ENCODE data around the gene ARHGEF3. TPM values are rescaled to one million over a fixed set of nuclear protein-coding genes. Genes with fewer than 3 reads are reported as not detected.
A peak's percentile ranks its signal among the peaks of the same experiment; 100 is the strongest.

ARHGEF3 gene
- 39.6 and 41.7 TPM in 2 replicates for total RNA-seq
- polyA plus RNA-seq = 52.4 and 63.8 TPM in 2 replicates

DNA sequence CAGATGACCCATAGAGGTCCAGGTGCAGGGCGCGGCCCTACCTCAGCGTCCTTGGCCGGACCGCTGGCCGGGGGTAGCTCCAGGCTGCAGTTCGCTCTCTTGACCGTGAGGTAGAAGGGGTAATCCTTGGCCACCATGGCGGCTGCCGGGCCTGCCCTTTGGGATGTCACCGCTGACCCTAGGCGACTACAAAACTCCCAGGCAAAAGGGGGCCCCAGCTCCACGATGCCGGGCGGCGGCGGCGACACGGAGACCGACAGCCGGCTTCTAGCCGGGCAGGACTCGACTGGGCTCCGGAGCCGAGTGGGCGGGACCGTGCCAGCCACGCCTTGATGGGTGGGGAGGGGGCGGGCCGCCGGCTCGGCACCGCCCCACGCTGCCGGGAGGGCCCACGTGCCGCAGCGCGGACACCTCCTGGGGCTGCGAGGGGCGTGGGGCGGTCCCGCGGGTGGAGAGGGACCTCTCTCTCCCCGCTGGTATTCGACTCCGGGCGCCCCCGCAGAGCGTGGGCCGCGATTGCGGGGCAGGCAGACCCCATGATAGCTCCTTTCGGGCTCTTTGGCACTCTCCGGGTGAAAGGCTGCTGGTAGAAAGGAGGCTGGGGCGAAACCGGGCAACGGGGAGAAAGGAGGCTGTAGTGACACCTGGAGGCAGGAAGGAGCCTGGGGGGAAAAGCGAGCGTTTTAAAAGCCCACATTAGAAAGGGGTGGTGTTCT, at the start of gene ARHGEF3:
TSS of gene ARHGEF3 (minus strand) at position 288 of the 716 bp plus-strand sequence. CDS start at position 137, 151 bp downstream.
- DNase-seq (ENCODE audit: low spot score) = peak; percentile 95
- TF ChIP-seq EZH2 (IDR thresholded peaks at IDR 0.05; ENCODE audit: borderline replicate concordance) = no peak
- TF ChIP-seq, protein P1, sequence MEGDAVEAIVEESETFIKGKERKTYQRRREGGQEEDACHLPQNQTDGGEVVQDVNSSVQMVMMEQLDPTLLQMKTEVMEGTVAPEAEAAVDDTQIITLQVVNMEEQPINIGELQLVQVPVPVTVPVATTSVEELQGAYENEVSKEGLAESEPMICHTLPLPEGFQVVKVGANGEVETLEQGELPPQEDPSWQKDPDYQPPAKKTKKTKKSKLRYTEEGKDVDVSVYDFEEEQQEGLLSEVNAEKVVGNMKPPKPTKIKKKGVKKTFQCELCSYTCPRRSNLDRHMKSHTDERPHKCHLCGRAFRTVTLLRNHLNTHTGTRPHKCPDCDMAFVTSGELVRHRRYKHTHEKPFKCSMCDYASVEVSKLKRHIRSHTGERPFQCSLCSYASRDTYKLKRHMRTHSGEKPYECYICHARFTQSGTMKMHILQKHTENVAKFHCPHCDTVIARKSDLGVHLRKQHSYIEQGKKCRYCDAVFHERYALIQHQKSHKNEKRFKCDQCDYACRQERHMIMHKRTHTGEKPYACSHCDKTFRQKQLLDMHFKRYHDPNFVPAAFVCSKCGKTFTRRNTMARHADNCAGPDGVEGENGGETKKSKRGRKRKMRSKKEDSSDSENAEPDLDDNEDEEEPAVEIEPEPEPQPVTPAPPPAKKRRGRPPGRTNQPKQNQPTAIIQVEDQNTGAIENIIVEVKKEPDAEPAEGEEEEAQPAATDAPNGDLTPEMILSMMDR (IDR thresholded peaks at IDR 0.05; ENCODE audit: poor library complexity) = peak; percentile 47
- Histone ChIP-seq H3K4me1 (ENCODE audit: insufficient read depth) (peaks cover 21% of the 10 kb centered on the region), H3K9me3 (ENCODE audit: low read depth) (no peaks in the 10 kb centered on the region), H3K27ac (peak within 1 kb of the TSS; percentile 70), H3K36me3 (replicated peaks; ENCODE audit: insufficient read depth, low read depth) (no peaks in the 10 kb centered on the region), H2AFZ (peak within 1 kb of the TSS; percentile 80), H3K4me3 (peak within 1 kb of the TSS; percentile 76), H3K79me2 (peaks cover 47% of the 10 kb centered on the region), H4K20me1 (ENCODE audit: insufficient read depth, poor library complexity, severe bottlenecking) (peaks cover 23% of the 10 kb centered on the region), H3K9me2 (replicated peaks; ENCODE audit: insufficient read depth) (no peaks in the 10 kb centered on the region), H3K4me2 (peak within 1 kb of the TSS; percentile 91), H3K27me3 (no peaks in the 10 kb centered on the region)
- WGBS (ENCODE audit: low lambda C conversion rate, missing lambda C conversion rate) = 2% methylated on average over 52 of the region's 60 CpGs

- 77% methylated on average over 7 of the region's 7 CpGs for WGBS (ENCODE audit: low lambda C conversion rate, missing lambda C conversion rate)
- Histone ChIP-seq H3K36me3 (replicated peaks; ENCODE audit: insufficient read depth, low read depth) (no peaks in the 10 kb centered on the region), H4K20me1 (ENCODE audit: insufficient read depth, poor library complexity, severe bottlenecking) (no peaks in the 10 kb centered on the region), H3K4me2 (no peak overlapping the region), H3K27ac (no peak overlapping the region), H3K27me3 (no peaks in the 10 kb centered on the region), H2AFZ (no peak overlapping the region), H3K9me2 (replicated peaks; ENCODE audit: insufficient read depth) (no peaks in the 10 kb centered on the region), H3K9me3 (ENCODE audit: low read depth) (no peaks in the 10 kb centered on the region), H3K79me2 (no peaks in the 10 kb centered on the region), H3K4me1 (ENCODE audit: insufficient read depth) (no peaks in the 10 kb centered on the region), H3K4me3 (no peak overlapping the region)
- no peak for DNase-seq (ENCODE audit: low spot score)
- TF ChIP-seq, protein P1 (IDR thresholded peaks at IDR 0.05; ENCODE audit: poor library complexity) = no peak
These were observed 47.9 kb upstream of the ARHGEF3 start for GRCh38 chr3:56849698-56850097.

DNA sequence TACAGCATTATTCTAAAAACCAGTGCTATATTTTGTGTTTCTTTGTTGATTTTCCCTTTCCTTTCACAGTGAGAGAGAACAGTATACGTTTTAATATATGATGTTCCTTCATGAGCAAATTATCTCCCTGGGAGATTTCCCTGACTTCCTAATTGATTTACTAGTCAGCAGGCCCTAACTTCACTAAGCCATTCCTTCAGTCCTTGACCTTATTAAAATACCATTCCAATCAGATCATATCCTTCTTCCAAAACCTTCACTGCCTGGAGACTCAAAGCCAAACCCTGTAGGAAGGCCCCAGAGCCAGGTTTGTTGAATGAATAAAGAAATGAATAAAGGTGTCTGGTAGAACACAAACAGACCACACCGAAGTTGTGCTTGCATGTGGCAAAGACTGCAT, 43.8 kb upstream of the ARHGEF3 start:
- H4K20me1 ChIP-seq (ENCODE audit: insufficient read depth, poor library complexity, severe bottlenecking) = no peaks in the 10 kb centered on the region
- 80% methylated on average over 2 of the region's 2 CpGs for WGBS (ENCODE audit: low lambda C conversion rate, missing lambda C conversion rate)
- no peak for DNase-seq (ENCODE audit: low spot score)
- H3K9me2 ChIP-seq (replicated peaks; ENCODE audit: insufficient read depth) = no peaks in the 10 kb centered on the region
- H3K27ac ChIP-seq = no peak overlapping the region
- H3K4me1 ChIP-seq (ENCODE audit: insufficient read depth) = no peaks in the 10 kb centered on the region
- H2AFZ ChIP-seq = no peak overlapping the region
- no peak overlapping the region for H3K4me3 ChIP-seq
- no peaks in the 10 kb centered on the region for H3K9me3 ChIP-seq (ENCODE audit: low read depth)
- H3K27me3 ChIP-seq = no peaks in the 10 kb centered on the region
- no peaks in the 10 kb centered on the region for H3K79me2 ChIP-seq
- H3K4me2 ChIP-seq = no peak overlapping the region
- H3K36me3 ChIP-seq (replicated peaks; ENCODE audit: insufficient read depth, low read depth) = no peaks in the 10 kb centered on the region
- TF ChIP-seq EZH2phosphoT487 (IDR thresholded peaks at IDR 0.05; ENCODE audit: low read depth, severe bottlenecking, unreplicated experiment) = no peak

- H3K27ac ChIP-seq = no peak overlapping the region
- TF ChIP-seq, protein P1 (IDR thresholded peaks at IDR 0.05; ENCODE audit: poor library complexity) = no peak
- no peak for TF ChIP-seq EZH2phosphoT487 (IDR thresholded peaks at IDR 0.05; ENCODE audit: low read depth, severe bottlenecking, unreplicated experiment)
- H3K4me2 ChIP-seq = no peak overlapping the region
- H3K4me3 ChIP-seq = no peak overlapping the region
- no peaks in the 10 kb centered on the region for H3K79me2 ChIP-seq
- H3K4me1 ChIP-seq (ENCODE audit: insufficient read depth) = peaks cover 8% of the 10 kb centered on the region
- H3K36me3 ChIP-seq (replicated peaks; ENCODE audit: insufficient read depth, low read depth) = no peaks in the 10 kb centered on the region
- H3K9me3 ChIP-seq (ENCODE audit: low read depth) = no peaks in the 10 kb centered on the region
- no peaks in the 10 kb centered on the region for H3K27me3 ChIP-seq
- H4K20me1 ChIP-seq (ENCODE audit: insufficient read depth, poor library complexity, severe bottlenecking) = no peaks in the 10 kb centered on the region
- no peak overlapping the region for H2AFZ ChIP-seq
- H3K9me2 ChIP-seq (replicated peaks; ENCODE audit: insufficient read depth) = no peaks in the 10 kb centered on the region
- no peak for DNase-seq (ENCODE audit: low spot score)
These were observed 42.8 kb upstream of the ARHGEF3 start for GRCh38 chr3:56844536-56844935.
